ENCODE measurements around the gene MAB21L2. TPM values are rescaled to one million over a fixed set of nuclear protein-coding genes. Genes with fewer than 3 reads are reported as not detected.

The MAB21L2 gene
- total and polyA plus RNA-seq, 11 donors, result 0.06 to 0.45 (median 0.21) TPM; not detected in 5

- no peaks in the 10 kb centered on the region for H3K27me3 ChIP-seq
- ATAC-seq (no peak), DNase-seq (no peak)
- WGBS, 4 donors, result 78 to 83% (median 80%) methylated on average over 5 of the region's 5 CpGs
- H3K9me3 ChIP-seq, result no peaks in the 10 kb centered on the region
- H3K27ac ChIP-seq, result peak overlapping the region in 1 of 12 donors; percentile 90
- H3K4me1 ChIP-seq, result no peaks in the 10 kb centered on the region
- TF ChIP-seq POLR2A (IDR thresholded peaks at IDR 0.05), result no peak
- no peak overlapping the region for H3K4me3 ChIP-seq
- peaks cover 0 to 15% (median 8%) of the 10 kb centered on the region in 9 donors for H3K36me3 ChIP-seq
- intact Hi-C loops (cut with DNase I), result no loop called here
These were observed 9.5 kb downstream of the MAB21L2 start for GRCh38 chr4:150591406-150591805.

- Histone ChIP-seq H3K4me3 (no peak overlapping the region), H3K4me1 (no peaks in the 10 kb centered on the region), H3K36me3 (peaks cover 0 to 15% (median 8%) of the 10 kb centered on the region in 9 donors), H3K9me3 (no peaks in the 10 kb centered on the region), H3K27me3 (no peaks in the 10 kb centered on the region), H3K27ac (peak overlapping the region in 1 of 12 donors; percentile 90)
- ATAC-seq (no peak), DNase-seq (no peak)
- no peak for TF ChIP-seq CTCF (IDR thresholded peaks at IDR 0.05)
- no peak for TF ChIP-seq POLR2A (IDR thresholded peaks at IDR 0.05)
- WGBS, 4 donors, result 92 to 97% (median 95%) methylated on average over 4 of the region's 4 CpGs
- intact Hi-C loops (cut with DNase I), result no loop called here
These were observed 10.0 kb downstream of the MAB21L2 start for GRCh38 chr4:150591904-150592303.

GRCh38 chr4:150593996-150594395, 12.0 kb downstream of the MAB21L2 start:
- H3K27me3 ChIP-seq, result no peaks in the 10 kb centered on the region
- no peaks in the 10 kb centered on the region for H3K9me3 ChIP-seq
- no peak overlapping the region for H3K4me3 ChIP-seq
- WGBS, 4 donors, result 81 to 92% (median 88%) methylated on average over 1 of the region's 1 CpG
- TF ChIP-seq POLR2A (IDR thresholded peaks at IDR 0.05) (no peak), CTCF (IDR thresholded peaks at IDR 0.05) (peak in 4 of 12 donors; percentile 8 to 33 (median 24))
- H3K27ac ChIP-seq, result peak overlapping the region in 1 of 12 donors; percentile 90
- H3K4me1 ChIP-seq, result no peaks in the 10 kb centered on the region
- intact Hi-C loops (cut with DNase I), result no loop called here
- H3K36me3 ChIP-seq, result peaks cover 0 to 19% (median 8%) of the 10 kb centered on the region in 9 donors
- no peak for DNase-seq
- no peak for ATAC-seq

- WGBS, 4 donors, result 93 to 95% (median 94%) methylated on average over 12 of the region's 12 CpGs
- Histone ChIP-seq H3K4me1 (no peaks in the 10 kb centered on the region), H3K4me3 (no peak overlapping the region), H3K36me3 (peaks cover 0 to 12% (median 4%) of the 10 kb centered on the region in 9 donors), H3K27ac (no peak overlapping the region), H3K27me3 (no peaks in the 10 kb centered on the region), H3K9me3 (no peaks in the 10 kb centered on the region)
- intact Hi-C loops (cut with DNase I), result no loop called here
- no peak for DNase-seq
- ATAC-seq, result no peak
- TF ChIP-seq POLR2A (IDR thresholded peaks at IDR 0.05) (no peak), CTCF (IDR thresholded peaks at IDR 0.05) (no peak)
These were observed 17.0 kb downstream of the MAB21L2 start for GRCh38 chr4:150598909-150599308.

GRCh38 chr4:150599547-150599946, 17.6 kb downstream of the MAB21L2 start:
- H3K27ac ChIP-seq, result no peak overlapping the region
- H3K4me1 ChIP-seq, result no peaks in the 10 kb centered on the region
- no peak for ATAC-seq
- no peak for DNase-seq
- intact Hi-C loops (cut with DNase I), result no loop called here
- H3K36me3 ChIP-seq, result peaks cover 0 to 12% (median 4%) of the 10 kb centered on the region in 9 donors
- TF ChIP-seq POLR2A (IDR thresholded peaks at IDR 0.05) (no peak), CTCF (IDR thresholded peaks at IDR 0.05) (no peak)
- no peaks in the 10 kb centered on the region for H3K27me3 ChIP-seq
- 92 to 100% (median 96%) methylated on average over 1 of the region's 1 CpG for WGBS, 4 donors
- no peak overlapping the region for H3K4me3 ChIP-seq
- H3K9me3 ChIP-seq, result no peaks in the 10 kb centered on the region
